ENCODE measurements around the gene KBTBD13.

The KBTBD13 gene

GRCh38 chr15:65105038-65105437, 28.5 kb downstream of the KBTBD13 start:
- no peak for DNase-seq (ENCODE audit: low read depth in 1 of 2, low spot score in 1 of 2)

DNA sequence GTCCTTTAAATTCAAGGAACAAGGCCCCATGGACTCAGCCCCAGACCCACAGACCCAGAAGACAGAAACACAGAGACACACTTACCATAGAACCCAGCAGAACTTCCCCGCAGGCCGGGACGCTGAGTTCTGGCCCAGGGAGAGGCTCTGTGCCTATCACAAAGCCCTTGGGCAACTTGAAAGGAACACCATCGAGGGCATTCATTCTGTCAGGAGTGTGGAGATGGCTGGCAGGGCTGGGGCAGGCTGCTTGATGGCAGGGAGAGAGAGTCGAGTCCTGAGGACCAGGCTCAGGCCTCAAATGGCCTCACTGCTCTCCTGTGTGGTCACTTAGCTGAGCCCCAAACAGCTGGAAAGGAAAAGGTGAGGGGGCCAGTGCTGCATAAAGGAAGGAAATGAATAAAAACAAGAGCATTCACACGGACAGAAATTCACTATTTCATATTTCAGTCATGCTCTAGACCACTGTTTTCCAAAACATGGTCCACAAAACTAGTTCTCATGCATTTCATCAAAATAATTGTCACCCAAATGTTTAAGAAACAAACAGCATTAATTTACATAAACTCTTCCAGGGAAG, 29.6 kb downstream of the KBTBD13 start:
- DNase-seq (ENCODE audit: low read depth in 1 of 2, low spot score in 1 of 2) = no peak

- DNase-seq (ENCODE audit: low read depth in 1 of 2, low spot score in 1 of 2) = no peak
These were observed 34.2 kb downstream of the KBTBD13 start for GRCh38 chr15:65110676-65111292.

DNA sequence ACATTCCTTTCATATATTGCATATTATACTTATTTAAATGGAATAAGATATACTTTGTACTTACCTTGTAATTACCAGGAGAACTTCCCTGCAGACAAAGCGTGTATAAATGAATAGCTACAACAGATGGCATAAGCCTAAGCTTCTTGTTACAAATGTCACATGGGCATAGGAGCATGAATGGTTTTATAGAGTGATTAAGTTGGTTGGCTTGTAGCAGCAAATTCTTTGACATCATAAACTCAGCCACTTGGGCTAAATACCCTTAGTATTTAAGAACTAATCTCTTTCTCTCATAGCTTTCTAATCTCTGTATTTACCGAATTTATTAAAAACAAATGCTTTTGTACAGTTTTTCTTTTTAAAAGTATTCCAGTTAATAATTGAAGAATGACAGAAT, 38.5 kb downstream of the KBTBD13 start, which contains the start of gene UBAP1L:
Gene UBAP1L, minus strand, starts transcription at position 115 of the 400 bp plus-strand sequence. CDS start 8,985 bp downstream, outside the sequence.
- no peak for DNase-seq (ENCODE audit: low read depth in 1 of 2, low spot score in 1 of 2)

DNA sequence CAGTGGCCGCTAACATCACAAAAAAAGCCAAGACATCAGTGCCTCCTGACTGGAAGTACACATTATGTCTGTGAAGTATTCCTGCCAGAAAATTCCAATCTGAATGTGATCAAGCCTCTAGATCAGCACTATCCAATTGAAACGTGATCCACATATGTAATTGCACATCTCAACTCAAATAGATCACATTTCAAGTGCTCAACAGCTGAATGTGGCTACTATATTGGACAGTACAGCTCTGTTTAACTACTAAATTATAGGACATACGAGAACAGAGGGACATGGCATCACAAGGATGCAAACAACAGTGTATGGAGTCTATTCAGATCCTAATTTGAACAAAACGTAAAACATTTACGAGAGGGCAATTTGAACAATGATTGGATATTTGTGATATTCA, 39.0 kb downstream of the KBTBD13 start:
- no peak for DNase-seq (ENCODE audit: low read depth in 1 of 2, low spot score in 1 of 2)
